GM23338 (cell line): ENCODE data around the gene RPL32. TPM values are rescaled to one million over a fixed set of nuclear protein-coding genes. Genes with fewer than 3 reads are reported as not detected.

Source experiments
- ATAC-seq: fragments of 200-7000 bp; cut with Tn5 transposase; 3 replicates; pipeline ENCODE4 v1.9.1; 2020
- DNase-seq: peaks from one replicate; pipeline ENCODE4 v3.0.0-alpha.2; 2015; ENCODE audit warnings: low spot score
- H2AFZ ChIP-seq: fragments of 200-600 bp; sonication (generic); 2 replicates; pipeline ENCODE4 v1.8.0; 2016; ENCODE audit warnings: antibody characterized with exemption, mild to moderate bottlenecking, moderate library complexity
- H3F3A ChIP-seq: fragments of 200-600 bp; sonication (generic); replicated peaks from 2 replicates; pipeline ENCODE4 v1.8.0; 2017; ENCODE audit warnings: antibody characterized with exemption, mixed run types, low read depth
- H3K27ac ChIP-seq: fragments of 200-600 bp; sonication (generic); 2 replicates; pipeline ENCODE4 v1.6.1; 2016; ENCODE audit warnings: low read depth
- H3K27me3 ChIP-seq: fragments of 200-600 bp; sonication (generic); 2 replicates; pipeline ENCODE4 v1.8.0; 2016; ENCODE audit warnings: mild to moderate bottlenecking, mixed run types, moderate library complexity; ENCODE audit not compliant: insufficient read depth
- H3K36me3 ChIP-seq: fragments of 200-600 bp; sonication (generic); 2 replicates; pipeline ENCODE4 v1.8.0; 2016; ENCODE audit warnings: mild to moderate bottlenecking; ENCODE audit not compliant: insufficient read depth
- H3K4me1 ChIP-seq: fragments of 200-600 bp; sonication (generic); 2 replicates; pipeline ENCODE4 v1.8.0; 2016; ENCODE audit warnings: mild to moderate bottlenecking, moderate library complexity; ENCODE audit not compliant: insufficient read depth
- H3K4me2 ChIP-seq: fragments of 200-600 bp; sonication (generic); 2 replicates; pipeline ENCODE4 v1.7.1; 2017; ENCODE audit warnings: mixed run types
- H3K4me3 ChIP-seq: fragments of 200-600 bp; sonication (generic); 2 replicates; pipeline ENCODE4 v1.6.1; 2016; ENCODE audit warnings: mixed run types
- H3K79me2 ChIP-seq: fragments of 200-600 bp; sonication (generic); replicated peaks from 2 replicates; pipeline ENCODE4 v1.8.0; 2017; ENCODE audit warnings: mild to moderate bottlenecking; ENCODE audit not compliant: insufficient read depth
- H3K9me2 ChIP-seq: fragments of 200-600 bp; sonication (generic); 2 replicates; pipeline ENCODE4 v1.8.0; 2017; ENCODE audit not compliant: insufficient read depth
- H4K20me1 ChIP-seq: fragments of 200-600 bp; sonication (generic); replicated peaks from 2 replicates; pipeline ENCODE4 v1.8.0; 2017; ENCODE audit warnings: mild to moderate bottlenecking; ENCODE audit not compliant: insufficient read depth
- H3K27ac Mint-ChIP-seq: 2 replicates; pipeline ENCODE4 v1.8.0; 2020; ENCODE audit warnings: inconsistent platforms, mild to moderate bottlenecking, moderate library complexity, mixed read lengths
- H3K27me3 Mint-ChIP-seq: 3 replicates; pipeline ENCODE4 v1.8.0; 2022; ENCODE audit warnings: low read depth, mild to moderate bottlenecking, moderate library complexity, mixed read lengths, inconsistent platforms; ENCODE audit not compliant: insufficient read depth, poor library complexity
- H3K36me3 Mint-ChIP-seq: 3 replicates; pipeline ENCODE4 v1.8.0; 2021; ENCODE audit warnings: low read depth, mild to moderate bottlenecking, inconsistent platforms, moderate library complexity, mixed read lengths
- H3K4me1 Mint-ChIP-seq: 3 replicates; pipeline ENCODE4 v1.8.0; 2020; ENCODE audit warnings: mild to moderate bottlenecking, inconsistent platforms, mixed read lengths
- H3K4me3 Mint-ChIP-seq: 3 replicates; pipeline ENCODE4 v1.8.0; 2021; ENCODE audit warnings: moderate library complexity, mild to moderate bottlenecking, inconsistent platforms, mixed read lengths
- H3K9me3 Mint-ChIP-seq: 3 replicates; pipeline ENCODE4 v1.8.0; 2020; ENCODE audit warnings: moderate library complexity, mild to moderate bottlenecking, inconsistent platforms, mixed read lengths
- CREB1 ChIP-seq: fragments of 250-450 bp; sonication (Bioruptor Pico); IDR thresholded peaks from 2 replicates; pipeline ENCODE4 v1.5.0; 2020; ENCODE audit warnings: low read depth, mild to moderate bottlenecking, moderate library complexity
- EZH2 ChIP-seq: fragments of 200-600 bp; sonication (generic); IDR thresholded peaks from one replicate; pipeline ENCODE4 v1.8.0; 2017; ENCODE audit warnings: antibody characterized with exemption, mild to moderate bottlenecking, low read depth; ENCODE audit not compliant: unreplicated experiment
- JUNB ChIP-seq: IDR thresholded peaks from one replicate; pipeline ENCODE4 v1.6.1; 2016; ENCODE audit warnings: antibody characterized with exemption; ENCODE audit not compliant: unreplicated experiment
- NANOG ChIP-seq: IDR thresholded peaks from 2 replicates; pipeline ENCODE4 v1.6.1; 2016; ENCODE audit warnings: antibody characterized with exemption, borderline replicate concordance
- ZNF114 ChIP-seq: fragments of 250-450 bp; sonication (Bioruptor Pico); IDR thresholded peaks from 2 replicates; pipeline ENCODE4 v1.5.0; 2020; ENCODE audit warnings: mild to moderate bottlenecking, moderate library complexity
- polyA plus RNA-seq: library from polyadenylated mRNA; unstranded; fragments of >200 nt; fragmentation: Nextera tagmentation; extraction: Ambion mirVana; gene quantifications from 2 replicates; pipeline ENCODE4 v1.2.1, GENCODE V29; 2016
- total RNA-seq: library from RNA; depleted of rRNA; stranded (reverse); fragments of >200 nt; shearing (Covaris generic); gene quantifications from 2 replicates; pipeline ENCODE4 v1.2.3, GENCODE V29; 2014
- TF ChIP-seq, protein P1 (sequence below), 2 experiments: fragments of 200-600 bp in 1 of 2; sonication (generic) in 1 of 2; conservative IDR thresholded peaks; 2 replicates each; pipeline versions ENCODE4 v1.5.1 to v1.6.1; 2016 to 2017; ENCODE audit warnings: antibody characterized with exemption in 2 of 2, low read depth in 2 of 2, mild to moderate bottlenecking in 2 of 2, moderate library complexity in 1 of 2
- TF ChIP-seq, protein P2 (sequence below): IDR thresholded peaks from 2 replicates; pipeline ENCODE4 v1.6.1; 2016; ENCODE audit warnings: antibody characterized with exemption
- TF ChIP-seq, protein P3 (sequence below): fragments of 250-450 bp; sonication (Bioruptor Pico); IDR thresholded peaks from 2 replicates; pipeline ENCODE4 v1.5.0; 2020; ENCODE audit warnings: mild to moderate bottlenecking, moderate library complexity

Gene RPL32
- total and polyA plus RNA-seq, 2 experiments from 2014 or later = 561 to 2,550 TPM

DNA sequence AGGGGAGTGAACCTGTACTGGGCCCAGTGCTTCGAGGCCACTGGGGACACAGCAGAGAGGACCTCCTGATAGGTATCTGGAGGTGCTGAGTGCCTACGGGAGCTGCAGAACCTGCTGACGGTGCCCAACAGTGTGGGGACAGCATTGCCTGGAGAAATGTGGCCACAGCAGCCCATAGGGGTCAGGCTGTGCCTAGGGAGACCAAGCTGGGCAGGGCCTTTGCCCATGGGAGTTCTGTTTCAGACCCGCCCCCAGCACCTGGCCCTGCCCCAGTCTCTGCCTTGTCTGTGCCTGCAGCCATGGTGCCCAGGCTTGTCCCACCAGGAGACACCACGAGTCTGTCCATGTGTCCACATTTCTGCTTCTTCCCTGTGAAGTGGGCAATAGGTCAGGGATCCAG lies 15.3 kb upstream of the RPL32 start:
- Histone ChIP-seq H2AFZ (no peak overlapping the region), H3K4me2 (no peak overlapping the region), H3K27ac (no peak overlapping the region), H4K20me1 (no peaks in the 10 kb centered on the region), H3K36me3 (no peaks in the 10 kb centered on the region), H3K79me2 (no peaks in the 10 kb centered on the region), H3F3A (no peaks in the 10 kb centered on the region), H3K27me3 (no peaks in the 10 kb centered on the region), H3K4me1 (no peaks in the 10 kb centered on the region), H3K4me3 (no peak overlapping the region), H3K9me2 (no peaks in the 10 kb centered on the region)
- Mint-ChIP-seq H3K4me1 (no peaks in the 10 kb centered on the region), H3K9me3 (no peaks in the 10 kb centered on the region), H3K27ac (no peak overlapping the region), H3K36me3 (no peaks in the 10 kb centered on the region), H3K27me3 (peaks cover 18% of the 10 kb centered on the region), H3K4me3 (no peak overlapping the region)
- peak; percentile 27 for DNase-seq
- ATAC-seq = peak; percentile 95
- no peak for TF ChIP-seq EZH2
- TF ChIP-seq, protein P1, sequence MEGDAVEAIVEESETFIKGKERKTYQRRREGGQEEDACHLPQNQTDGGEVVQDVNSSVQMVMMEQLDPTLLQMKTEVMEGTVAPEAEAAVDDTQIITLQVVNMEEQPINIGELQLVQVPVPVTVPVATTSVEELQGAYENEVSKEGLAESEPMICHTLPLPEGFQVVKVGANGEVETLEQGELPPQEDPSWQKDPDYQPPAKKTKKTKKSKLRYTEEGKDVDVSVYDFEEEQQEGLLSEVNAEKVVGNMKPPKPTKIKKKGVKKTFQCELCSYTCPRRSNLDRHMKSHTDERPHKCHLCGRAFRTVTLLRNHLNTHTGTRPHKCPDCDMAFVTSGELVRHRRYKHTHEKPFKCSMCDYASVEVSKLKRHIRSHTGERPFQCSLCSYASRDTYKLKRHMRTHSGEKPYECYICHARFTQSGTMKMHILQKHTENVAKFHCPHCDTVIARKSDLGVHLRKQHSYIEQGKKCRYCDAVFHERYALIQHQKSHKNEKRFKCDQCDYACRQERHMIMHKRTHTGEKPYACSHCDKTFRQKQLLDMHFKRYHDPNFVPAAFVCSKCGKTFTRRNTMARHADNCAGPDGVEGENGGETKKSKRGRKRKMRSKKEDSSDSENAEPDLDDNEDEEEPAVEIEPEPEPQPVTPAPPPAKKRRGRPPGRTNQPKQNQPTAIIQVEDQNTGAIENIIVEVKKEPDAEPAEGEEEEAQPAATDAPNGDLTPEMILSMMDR (conservative IDR thresholded peaks at IDR 0.05; ENCODE audit: low read depth in 2 of 2) = peak in 1 of 2 experiments; percentile 49; a peak in 2 of 4 replicates

DNA sequence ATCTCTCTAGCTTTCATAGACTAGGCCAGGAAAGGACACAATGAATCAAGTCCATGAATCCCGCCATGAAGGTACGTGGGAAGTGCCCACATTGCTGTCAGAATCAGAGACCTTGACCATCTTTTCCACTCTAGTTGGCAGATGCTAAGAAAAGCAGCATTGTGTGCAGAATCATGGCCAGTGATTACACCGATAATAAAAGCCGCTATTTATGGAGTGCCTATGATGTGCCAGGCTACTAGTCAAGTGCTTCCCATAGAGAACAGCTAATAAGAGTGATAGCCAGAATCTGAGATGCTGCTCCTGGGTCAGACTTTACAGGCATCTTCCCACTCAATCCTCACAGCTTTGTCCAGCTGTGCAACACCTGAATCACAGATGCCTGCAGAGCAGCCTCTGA lies 13.2 kb upstream of the RPL32 start:
- Mint-ChIP-seq H3K36me3 (no peaks in the 10 kb centered on the region), H3K27ac (no peak overlapping the region), H3K4me3 (no peak overlapping the region), H3K4me1 (no peaks in the 10 kb centered on the region), H3K9me3 (peaks cover 6% of the 10 kb centered on the region; the same call in 2 of the 3 replicates), H3K27me3 (peaks cover 17% of the 10 kb centered on the region)
- Histone ChIP-seq H4K20me1 (no peaks in the 10 kb centered on the region), H3K36me3 (no peaks in the 10 kb centered on the region), H3K27me3 (no peaks in the 10 kb centered on the region), H3K4me3 (no peak overlapping the region), H3K79me2 (no peaks in the 10 kb centered on the region), H3K4me2 (no peak overlapping the region), H3K4me1 (no peaks in the 10 kb centered on the region), H3F3A (no peaks in the 10 kb centered on the region), H3K27ac (no peak overlapping the region), H3K9me2 (no peaks in the 10 kb centered on the region), H2AFZ (no peak overlapping the region)
- DNase-seq (no peak), ATAC-seq (no peak)
- TF ChIP-seq, protein P2, sequence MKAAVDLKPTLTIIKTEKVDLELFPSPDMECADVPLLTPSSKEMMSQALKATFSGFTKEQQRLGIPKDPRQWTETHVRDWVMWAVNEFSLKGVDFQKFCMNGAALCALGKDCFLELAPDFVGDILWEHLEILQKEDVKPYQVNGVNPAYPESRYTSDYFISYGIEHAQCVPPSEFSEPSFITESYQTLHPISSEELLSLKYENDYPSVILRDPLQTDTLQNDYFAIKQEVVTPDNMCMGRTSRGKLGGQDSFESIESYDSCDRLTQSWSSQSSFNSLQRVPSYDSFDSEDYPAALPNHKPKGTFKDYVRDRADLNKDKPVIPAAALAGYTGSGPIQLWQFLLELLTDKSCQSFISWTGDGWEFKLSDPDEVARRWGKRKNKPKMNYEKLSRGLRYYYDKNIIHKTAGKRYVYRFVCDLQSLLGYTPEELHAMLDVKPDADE = no peak
- TF ChIP-seq, protein P1 (conservative IDR thresholded peaks at IDR 0.05; ENCODE audit: low read depth in 2 of 2) = no peak
- TF ChIP-seq NANOG = no peak
- TF ChIP-seq, protein P3, sequence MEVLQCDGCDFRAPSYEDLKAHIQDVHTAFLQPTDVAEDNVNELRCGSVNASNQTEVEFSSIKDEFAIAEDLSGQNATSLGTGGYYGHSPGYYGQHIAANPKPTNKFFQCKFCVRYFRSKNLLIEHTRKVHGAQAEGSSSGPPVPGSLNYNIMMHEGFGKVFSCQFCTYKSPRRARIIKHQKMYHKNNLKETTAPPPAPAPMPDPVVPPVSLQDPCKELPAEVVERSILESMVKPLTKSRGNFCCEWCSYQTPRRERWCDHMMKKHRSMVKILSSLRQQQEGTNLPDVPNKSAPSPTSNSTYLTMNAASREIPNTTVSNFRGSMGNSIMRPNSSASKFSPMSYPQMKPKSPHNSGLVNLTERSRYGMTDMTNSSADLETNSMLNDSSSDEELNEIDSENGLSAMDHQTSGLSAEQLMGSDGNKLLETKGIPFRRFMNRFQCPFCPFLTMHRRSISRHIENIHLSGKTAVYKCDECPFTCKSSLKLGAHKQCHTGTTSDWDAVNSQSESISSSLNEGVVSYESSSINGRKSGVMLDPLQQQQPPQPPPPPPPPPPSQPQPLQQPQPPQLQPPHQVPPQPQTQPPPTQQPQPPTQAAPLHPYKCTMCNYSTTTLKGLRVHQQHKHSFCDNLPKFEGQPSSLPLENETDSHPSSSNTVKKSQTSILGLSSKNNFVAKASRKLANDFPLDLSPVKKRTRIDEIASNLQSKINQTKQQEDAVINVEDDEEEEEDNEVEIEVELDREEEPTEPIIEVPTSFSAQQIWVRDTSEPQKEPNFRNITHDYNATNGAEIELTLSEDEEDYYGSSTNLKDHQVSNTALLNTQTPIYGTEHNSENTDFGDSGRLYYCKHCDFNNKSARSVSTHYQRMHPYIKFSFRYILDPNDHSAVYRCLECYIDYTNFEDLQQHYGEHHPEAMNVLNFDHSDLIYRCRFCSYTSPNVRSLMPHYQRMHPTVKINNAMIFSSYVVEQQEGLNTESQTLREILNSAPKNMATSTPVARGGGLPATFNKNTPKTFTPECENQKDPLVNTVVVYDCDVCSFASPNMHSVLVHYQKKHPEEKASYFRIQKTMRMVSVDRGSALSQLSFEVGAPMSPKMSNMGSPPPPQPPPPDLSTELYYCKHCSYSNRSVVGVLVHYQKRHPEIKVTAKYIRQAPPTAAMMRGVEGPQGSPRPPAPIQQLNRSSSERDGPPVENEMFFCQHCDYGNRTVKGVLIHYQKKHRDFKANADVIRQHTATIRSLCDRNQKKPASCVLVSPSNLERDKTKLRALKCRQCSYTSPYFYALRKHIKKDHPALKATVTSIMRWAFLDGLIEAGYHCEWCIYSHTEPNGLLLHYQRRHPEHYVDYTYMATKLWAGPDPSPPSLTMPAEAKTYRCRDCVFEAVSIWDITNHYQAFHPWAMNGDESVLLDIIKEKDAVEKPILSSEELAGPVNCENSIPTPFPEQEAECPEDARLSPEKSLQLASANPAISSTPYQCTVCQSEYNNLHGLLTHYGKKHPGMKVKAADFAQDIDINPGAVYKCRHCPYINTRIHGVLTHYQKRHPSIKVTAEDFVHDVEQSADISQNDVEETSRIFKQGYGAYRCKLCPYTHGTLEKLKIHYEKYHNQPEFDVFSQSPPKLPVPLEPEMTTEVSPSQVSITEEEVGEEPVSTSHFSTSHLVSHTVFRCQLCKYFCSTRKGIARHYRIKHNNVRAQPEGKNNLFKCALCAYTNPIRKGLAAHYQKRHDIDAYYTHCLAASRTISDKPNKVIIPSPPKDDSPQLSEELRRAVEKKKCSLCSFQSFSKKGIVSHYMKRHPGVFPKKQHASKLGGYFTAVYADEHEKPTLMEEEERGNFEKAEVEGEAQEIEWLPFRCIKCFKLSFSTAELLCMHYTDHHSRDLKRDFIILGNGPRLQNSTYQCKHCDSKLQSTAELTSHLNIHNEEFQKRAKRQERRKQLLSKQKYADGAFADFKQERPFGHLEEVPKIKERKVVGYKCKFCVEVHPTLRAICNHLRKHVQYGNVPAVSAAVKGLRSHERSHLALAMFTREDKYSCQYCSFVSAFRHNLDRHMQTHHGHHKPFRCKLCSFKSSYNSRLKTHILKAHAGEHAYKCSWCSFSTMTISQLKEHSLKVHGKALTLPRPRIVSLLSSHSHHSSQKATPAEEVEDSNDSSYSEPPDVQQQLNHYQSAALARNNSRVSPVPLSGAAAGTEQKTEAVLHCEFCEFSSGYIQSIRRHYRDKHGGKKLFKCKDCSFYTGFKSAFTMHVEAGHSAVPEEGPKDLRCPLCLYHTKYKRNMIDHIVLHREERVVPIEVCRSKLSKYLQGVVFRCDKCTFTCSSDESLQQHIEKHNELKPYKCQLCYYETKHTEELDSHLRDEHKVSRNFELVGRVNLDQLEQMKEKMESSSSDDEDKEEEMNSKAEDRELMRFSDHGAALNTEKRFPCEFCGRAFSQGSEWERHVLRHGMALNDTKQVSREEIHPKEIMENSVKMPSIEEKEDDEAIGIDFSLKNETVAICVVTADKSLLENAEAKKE = no peak
- no peak for TF ChIP-seq ZNF114
- no peak for TF ChIP-seq JUNB
- no peak for TF ChIP-seq EZH2
- no peak for TF ChIP-seq CREB1
